ENCODE data around the gene PPIE.

The PPIE gene

GRCh38 chr1:39729842-39730241 is 8.8 kb upstream of the PPIE start:
- DNase-seq (ENCODE audit: low read depth) = no peak
- no peak overlapping the region for H3K4me3 ChIP-seq (ENCODE audit: low read length)
- no peak for TF ChIP-seq CTCF (conservative IDR thresholded peaks at IDR 0.05; ENCODE audit: low read length)

GRCh38 chr1:39732730-39733129 is 6.0 kb upstream of the PPIE start:
- DNase-seq (ENCODE audit: low read depth) = no peak
- no peak for TF ChIP-seq CTCF (conservative IDR thresholded peaks at IDR 0.05; ENCODE audit: low read length)
- H3K4me3 ChIP-seq (ENCODE audit: low read length) = no peak overlapping the region

- H3K4me3 ChIP-seq (ENCODE audit: low read length) = no peak overlapping the region
- TF ChIP-seq CTCF (conservative IDR thresholded peaks at IDR 0.05; ENCODE audit: low read length) = no peak
- no peak for DNase-seq (ENCODE audit: low read depth)
Measured at GRCh38 chr1:39733161-39733560, 5.5 kb upstream of the PPIE start.

- DNase-seq (ENCODE audit: low read depth) = no peak
- no peak for TF ChIP-seq CTCF (conservative IDR thresholded peaks at IDR 0.05; ENCODE audit: low read length)
- H3K4me3 ChIP-seq (ENCODE audit: low read length) = no peak overlapping the region
Measured at GRCh38 chr1:39735731-39736130, 3.0 kb upstream of the PPIE start.

- TF ChIP-seq CTCF (conservative IDR thresholded peaks at IDR 0.05; ENCODE audit: low read length) = no peak
- peak; percentile 24 for DNase-seq (ENCODE audit: low read depth)
- H3K4me3 ChIP-seq (ENCODE audit: low read length) = no peak overlapping the region
Measured at GRCh38 chr1:39737546-39738169, 1.0 kb upstream of the PPIE start.

- DNase-seq (ENCODE audit: low read depth) = no peak
- no peak overlapping the region for H3K4me3 ChIP-seq (ENCODE audit: low read length)
- no peak for TF ChIP-seq CTCF (conservative IDR thresholded peaks at IDR 0.05; ENCODE audit: low read length)
Measured at GRCh38 chr1:39745016-39745670, 6.5 kb downstream of the PPIE start.

- TF ChIP-seq CTCF (conservative IDR thresholded peaks at IDR 0.05; ENCODE audit: low read length) = no peak
- H3K4me3 ChIP-seq (ENCODE audit: low read length) = no peak overlapping the region
- DNase-seq (ENCODE audit: low read depth) = no peak
Measured at GRCh38 chr1:39751595-39751994, 12.9 kb downstream of the PPIE start.

All from AG10803 (cell line).